Activated CD4-positive, alpha-beta T cell treated with anti-CD3 and anti-CD28 coated beads, Interleukin-2, amount 10 ng/mL, durations not matched to agents 24 days and 14 days (primary cell): ENCODE results near the gene F13A1. TPM values are rescaled to one million over a fixed set of nuclear protein-coding genes. Genes with fewer than 3 reads are reported as not detected.
"Not testable (repeated sequence)": the region's sequence is repeated elsewhere in the genome, so short reads cannot be mapped to it uniquely, and the experiment has no call there.

Source experiments
- DNase-seq: peaks from one replicate; pipeline ENCODE4 v3.0.0; 2022
- H3K27ac Mint-ChIP-seq: one replicate; pipeline ENCODE4 v1.8.0; 2022; ENCODE audit warnings: mild to moderate bottlenecking, mixed read lengths
- H3K27me3 Mint-ChIP-seq: one replicate; pipeline ENCODE4 v1.8.0; 2022; ENCODE audit warnings: mixed read lengths
- H3K36me3 Mint-ChIP-seq: one replicate; pipeline ENCODE4 v1.8.0; 2022; ENCODE audit warnings: low read depth, mild to moderate bottlenecking, mixed read lengths
- H3K4me1 Mint-ChIP-seq: one replicate; pipeline ENCODE4 v1.8.0; 2021; ENCODE audit warnings: mixed read lengths
- H3K4me3 Mint-ChIP-seq: one replicate; pipeline ENCODE4 v1.8.0; 2022; ENCODE audit warnings: mild to moderate bottlenecking, moderate library complexity, mixed read lengths
- H3K9me3 Mint-ChIP-seq: one replicate; pipeline ENCODE4 v1.8.0; 2021; ENCODE audit warnings: mixed read lengths
- intact Hi-C: fragments of 100-400 bp; cut with micrococcal nuclease; formaldehyde crosslinking; loops from one replicate; pipeline ENCODE4 v1.15.1; 2023
- total RNA-seq: library from RNA; stranded (reverse); gene quantifications from 2 replicates; pipeline ENCODE4 v1.2.3, GENCODE V29; 2022

Gene F13A1
- total RNA-seq, 1 donor from 2014 or later: not detected

DNA sequence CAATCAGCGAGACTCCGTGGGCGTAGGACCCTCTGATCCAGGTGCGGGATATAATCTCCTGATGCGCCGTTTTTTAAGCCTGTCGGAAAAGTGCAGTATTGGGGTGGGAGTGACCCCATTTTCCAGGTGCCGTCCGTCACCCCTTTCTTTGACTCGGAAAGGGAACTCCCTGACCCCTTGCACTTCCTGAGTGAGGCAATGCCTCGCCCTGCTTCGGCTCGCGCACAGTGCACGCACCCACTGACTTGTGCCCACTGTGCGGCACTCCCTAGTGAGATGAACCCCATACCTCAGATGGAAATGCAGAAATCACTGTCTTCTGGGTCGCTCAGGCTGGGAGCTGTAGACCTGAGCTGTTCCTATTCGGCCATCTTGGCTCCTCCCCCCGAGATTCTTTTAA is 20.1 kb downstream of the F13A1 start:
- DNase-seq, H3K9me3 Mint-ChIP-seq, H3K36me3 Mint-ChIP-seq, intact Hi-C loops, H3K27me3 Mint-ChIP-seq, H3K27ac Mint-ChIP-seq, H3K4me1 Mint-ChIP-seq, H3K4me3 Mint-ChIP-seq: not testable (repeated sequence)

- intact Hi-C loops: no loop called here
- Mint-ChIP-seq H3K4me3 (no peak overlapping the region), H3K27ac (no peak overlapping the region), H3K9me3 (no peaks in the 10 kb centered on the region), H3K27me3 (peaks cover 12% of the 10 kb centered on the region), H3K4me1 (no peaks in the 10 kb centered on the region), H3K36me3 (no peaks in the 10 kb centered on the region)
- no peak for DNase-seq
Observed at GRCh38 chr6:6293317-6293716, 27.1 kb downstream of the F13A1 start.

- Mint-ChIP-seq H3K27ac (no peak overlapping the region), H3K9me3 (no peaks in the 10 kb centered on the region), H3K4me1 (no peaks in the 10 kb centered on the region), H3K36me3 (no peaks in the 10 kb centered on the region), H3K4me3 (no peak overlapping the region), H3K27me3 (peaks cover 19% of the 10 kb centered on the region)
- intact Hi-C loops: no loop called here
- DNase-seq: no peak
Observed at GRCh38 chr6:6287415-6287814, 33.0 kb downstream of the F13A1 start.

GRCh38 chr6:6285679-6286078 is 34.8 kb downstream of the F13A1 start:
- no peak for DNase-seq
- Mint-ChIP-seq H3K9me3 (no peaks in the 10 kb centered on the region), H3K36me3 (no peaks in the 10 kb centered on the region), H3K4me3 (no peak overlapping the region), H3K27me3 (peaks cover 11% of the 10 kb centered on the region), H3K27ac (no peak overlapping the region), H3K4me1 (no peaks in the 10 kb centered on the region)
- intact Hi-C loops: no loop called here

- Mint-ChIP-seq H3K27ac (no peak overlapping the region), H3K4me1 (no peaks in the 10 kb centered on the region), H3K9me3 (no peaks in the 10 kb centered on the region), H3K4me3 (no peak overlapping the region), H3K27me3 (peaks cover 11% of the 10 kb centered on the region), H3K36me3 (no peaks in the 10 kb centered on the region)
- no peak for DNase-seq
- intact Hi-C loops: no loop called here
Observed at GRCh38 chr6:6284221-6284966, 36.1 kb downstream of the F13A1 start.

GRCh38 chr6:6283746-6284145 is 36.7 kb downstream of the F13A1 start:
- DNase-seq: no peak
- H3K27me3 Mint-ChIP-seq: peaks cover 11% of the 10 kb centered on the region
- H3K9me3 Mint-ChIP-seq: no peaks in the 10 kb centered on the region
- intact Hi-C loops: no loop called here
- no peaks in the 10 kb centered on the region for H3K4me1 Mint-ChIP-seq
- H3K27ac Mint-ChIP-seq: no peak overlapping the region
- no peaks in the 10 kb centered on the region for H3K36me3 Mint-ChIP-seq
- no peak overlapping the region for H3K4me3 Mint-ChIP-seq

GRCh38 chr6:6282716-6283115 is 37.7 kb downstream of the F13A1 start:
- H3K9me3 Mint-ChIP-seq: no peaks in the 10 kb centered on the region
- peaks cover 12% of the 10 kb centered on the region for H3K27me3 Mint-ChIP-seq
- intact Hi-C loops: no loop called here
- H3K4me1 Mint-ChIP-seq: no peaks in the 10 kb centered on the region
- H3K27ac Mint-ChIP-seq: no peak overlapping the region
- H3K36me3 Mint-ChIP-seq: no peaks in the 10 kb centered on the region
- DNase-seq: no peak
- H3K4me3 Mint-ChIP-seq: no peak overlapping the region

DNA sequence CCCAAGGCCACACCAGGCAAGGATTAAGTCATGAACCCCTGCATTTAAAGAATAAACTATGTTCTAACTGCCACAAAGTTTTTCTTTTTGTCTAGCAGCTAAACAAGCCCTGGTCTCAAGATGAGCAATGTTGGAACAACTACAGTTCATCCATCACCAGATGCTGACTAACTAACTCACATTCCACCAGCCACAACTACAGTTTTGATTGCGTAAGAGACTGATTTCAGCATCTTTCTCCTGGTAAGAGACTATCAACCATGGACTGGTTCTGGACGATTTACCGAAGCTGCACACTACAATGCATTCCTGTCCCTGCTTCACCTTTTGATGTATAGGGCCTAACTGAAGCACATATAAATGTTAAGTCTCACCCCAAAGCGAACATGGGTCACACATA is 43.0 kb downstream of the F13A1 start:
- intact Hi-C loops: no loop called here
- DNase-seq: no peak
- no peak overlapping the region for H3K4me3 Mint-ChIP-seq
- H3K36me3 Mint-ChIP-seq: no peaks in the 10 kb centered on the region
- no peak overlapping the region for H3K27ac Mint-ChIP-seq
- no peaks in the 10 kb centered on the region for H3K4me1 Mint-ChIP-seq
- peaks cover 9% of the 10 kb centered on the region for H3K27me3 Mint-ChIP-seq
- no peaks in the 10 kb centered on the region for H3K9me3 Mint-ChIP-seq

GRCh38 chr6:6270948-6271535 is 49.4 kb downstream of the F13A1 start:
- Mint-ChIP-seq H3K27me3 (peaks cover 1% of the 10 kb centered on the region), H3K36me3 (no peaks in the 10 kb centered on the region), H3K27ac (no peak overlapping the region), H3K4me3 (no peak overlapping the region), H3K9me3 (no peaks in the 10 kb centered on the region), H3K4me1 (no peaks in the 10 kb centered on the region)
- no peak for DNase-seq
- intact Hi-C loops: no loop called here

- H3K27ac Mint-ChIP-seq: no peak overlapping the region
- H3K9me3 Mint-ChIP-seq: no peaks in the 10 kb centered on the region
- H3K4me1 Mint-ChIP-seq: no peaks in the 10 kb centered on the region
- no peak overlapping the region for H3K4me3 Mint-ChIP-seq
- no peaks in the 10 kb centered on the region for H3K36me3 Mint-ChIP-seq
- peaks cover 3% of the 10 kb centered on the region for H3K27me3 Mint-ChIP-seq
- no peak for DNase-seq
- intact Hi-C loops: no loop called here
Observed at GRCh38 chr6:6260196-6260722, 60.2 kb downstream of the F13A1 start.

DNA sequence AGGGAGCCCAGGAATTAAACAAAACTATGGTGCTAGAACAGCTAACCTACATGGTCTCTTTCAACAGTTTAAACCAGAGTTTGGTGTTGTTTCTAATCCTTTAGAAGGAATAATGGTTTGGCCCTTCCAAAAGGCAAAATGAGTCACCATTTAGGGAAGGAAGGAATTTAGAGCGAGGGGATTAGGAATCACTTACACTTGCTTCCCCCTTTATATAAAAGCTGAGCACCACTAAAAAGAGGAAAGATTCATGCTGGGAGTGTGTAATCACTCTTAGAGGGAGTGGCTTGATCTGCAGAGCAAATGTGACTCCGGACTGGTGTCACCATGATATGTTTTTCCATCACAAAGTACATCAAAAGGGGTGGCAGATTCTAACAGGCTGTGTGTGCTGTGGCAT is 63.6 kb downstream of the F13A1 start:
- no peak overlapping the region for H3K27ac Mint-ChIP-seq
- no peaks in the 10 kb centered on the region for H3K36me3 Mint-ChIP-seq
- intact Hi-C loops: no loop called here
- H3K4me1 Mint-ChIP-seq: no peaks in the 10 kb centered on the region
- peaks cover 5% of the 10 kb centered on the region for H3K27me3 Mint-ChIP-seq
- H3K4me3 Mint-ChIP-seq: no peak overlapping the region
- H3K9me3 Mint-ChIP-seq: no peaks in the 10 kb centered on the region
- DNase-seq: no peak

DNA sequence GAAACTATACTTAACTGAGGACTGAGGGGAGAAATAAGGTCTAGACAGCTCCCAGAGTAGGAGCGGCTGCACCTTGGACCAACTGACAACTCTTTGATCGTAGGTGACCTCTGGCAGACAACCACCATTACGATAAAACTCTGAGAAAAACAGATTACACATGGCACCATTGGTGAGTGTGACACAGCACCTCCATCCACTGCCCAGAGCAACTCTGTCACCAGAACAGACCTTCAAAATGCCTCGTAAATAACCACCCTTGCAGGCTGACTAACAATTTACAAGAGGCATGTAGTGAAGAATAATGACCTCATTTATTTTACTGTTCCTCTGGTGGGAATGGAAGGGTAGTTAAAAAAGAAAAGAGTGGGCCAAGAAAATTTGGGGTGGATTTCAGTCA is 64.2 kb downstream of the F13A1 start:
- H3K4me3 Mint-ChIP-seq: no peak overlapping the region
- no peaks in the 10 kb centered on the region for H3K9me3 Mint-ChIP-seq
- H3K27me3 Mint-ChIP-seq: peaks cover 9% of the 10 kb centered on the region
- no peak overlapping the region for H3K27ac Mint-ChIP-seq
- intact Hi-C loops: no loop called here
- no peaks in the 10 kb centered on the region for H3K36me3 Mint-ChIP-seq
- H3K4me1 Mint-ChIP-seq: no peaks in the 10 kb centered on the region
- no peak for DNase-seq

DNA sequence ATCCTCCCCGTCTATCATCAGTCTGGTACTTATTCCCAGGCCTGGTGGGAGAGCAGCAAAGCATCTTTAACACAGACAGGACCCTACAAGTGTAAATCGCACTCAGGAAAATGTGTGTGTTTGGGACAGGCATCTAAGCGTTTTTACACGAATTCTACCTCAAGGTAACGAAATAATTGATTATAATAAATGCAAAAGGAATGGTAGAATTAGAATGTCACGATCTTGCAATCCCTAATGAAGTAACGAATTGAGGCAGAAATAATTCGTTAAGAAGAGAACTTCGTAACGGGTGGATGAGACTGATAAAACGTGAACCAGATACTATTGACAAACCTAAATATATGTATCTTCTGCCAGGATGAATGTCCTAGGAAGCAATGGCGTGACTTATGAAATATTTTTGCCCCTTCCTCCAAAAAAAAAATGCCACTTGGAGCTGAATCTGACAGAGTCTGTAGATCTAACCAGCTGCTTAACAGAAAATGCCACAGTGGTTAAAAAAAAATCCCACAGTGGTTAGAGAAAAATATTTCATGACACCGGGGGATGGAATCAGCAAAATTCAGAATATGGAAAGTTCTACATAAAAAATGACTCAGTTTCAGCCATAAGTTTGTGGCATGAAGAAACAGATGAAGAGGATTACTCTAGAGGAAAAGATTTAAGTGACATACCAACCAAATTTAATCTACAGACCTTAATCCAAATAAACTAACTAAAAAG is 68.7 kb downstream of the F13A1 start:
- Mint-ChIP-seq H3K4me1 (no peaks in the 10 kb centered on the region), H3K27ac (no peak overlapping the region), H3K9me3 (no peaks in the 10 kb centered on the region), H3K4me3 (no peak overlapping the region), H3K36me3 (no peaks in the 10 kb centered on the region), H3K27me3 (peaks cover 15% of the 10 kb centered on the region)
- no peak for DNase-seq
- intact Hi-C loops: no loop called here

DNA sequence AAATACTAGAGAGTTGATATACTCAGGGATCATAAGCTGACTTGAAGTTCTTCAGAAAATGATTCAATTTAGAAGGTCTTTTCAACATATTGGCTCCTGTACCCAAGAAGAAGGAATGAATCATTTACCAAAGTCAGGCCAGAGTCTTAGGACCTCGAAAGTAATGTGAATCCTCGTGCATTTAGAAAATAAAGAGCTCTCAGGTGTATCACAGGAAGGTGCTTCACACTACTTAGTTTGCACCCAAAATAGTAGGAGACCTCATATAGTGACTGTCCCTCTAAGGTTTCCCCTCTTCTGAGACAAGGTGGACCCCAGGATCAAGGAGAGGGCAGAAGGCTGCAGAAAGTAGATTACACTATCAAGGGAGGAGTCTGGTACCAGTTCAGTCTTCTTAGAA is 71.8 kb downstream of the F13A1 start:
- H3K9me3 Mint-ChIP-seq: no peaks in the 10 kb centered on the region
- no peak overlapping the region for H3K27ac Mint-ChIP-seq
- H3K27me3 Mint-ChIP-seq: peaks cover 15% of the 10 kb centered on the region
- H3K36me3 Mint-ChIP-seq: no peaks in the 10 kb centered on the region
- DNase-seq: no peak
- H3K4me3 Mint-ChIP-seq: no peak overlapping the region
- intact Hi-C loops: no loop called here
- H3K4me1 Mint-ChIP-seq: no peaks in the 10 kb centered on the region
